Tibial artery (tissue), 4 donors: ENCODE measurements around the gene ST3GAL5.
A peak's percentile ranks its signal among the peaks of the same experiment; 100 is the strongest.

Experiments used
- DNase-seq, 2 donors: peaks; one replicate each; pipeline ENCODE4 v3.0.0-alpha.2; 2019
- H3K27ac ChIP-seq, 2 donors: fragments of 200-600 bp; sonication (generic) in 1 of 2; 1 replicate in 1 of 2; 2 replicates in 1 of 2; pipeline ENCODE4 v1.5.1; 2018 to 2019; ENCODE audit warnings: mild to moderate bottlenecking in 1 of 2
- H3K27me3 ChIP-seq, 2 donors: fragments of 200-600 bp; sonication (generic) in 1 of 2; one replicate each; pipeline versions ENCODE4 v1.5.1 to v1.6.0; 2016 to 2019
- H3K36me3 ChIP-seq, 3 donors: fragments of 200-600 bp; sonication (generic) in 2 of 3; one replicate each; pipeline ENCODE4 v1.5.1; 2016 to 2019; ENCODE audit warnings: mild to moderate bottlenecking in 2 of 3
- H3K4me1 ChIP-seq, 4 donors: fragments of 200-600 bp; sonication (generic) in 2 of 4; 1 replicate in 3 of 4; 2 replicates in 1 of 4; pipeline ENCODE4 v1.5.1; 2016 to 2019
- H3K4me3 ChIP-seq, 2 donors: fragments of 200-600 bp; sonication (generic) in 1 of 2; 1 replicate in 1 of 2; 2 replicates in 1 of 2; pipeline ENCODE4 v1.5.1; 2018 to 2019; ENCODE audit warnings: mild to moderate bottlenecking in 2 of 2
- H3K9me3 ChIP-seq, 3 donors: fragments of 200-600 bp; sonication (generic) in 1 of 3; one replicate each; pipeline ENCODE4 v1.5.1; 2016 to 2019
- intact Hi-C: fragments of 100-400 bp; cut with DNase I; formaldehyde crosslinking; loops from one replicate; pipeline ENCODE4 v1.15.0; 2023; ENCODE audit warnings: low total_unique reads
- TF ChIP-seq, protein P1 (sequence below), 2 experiments: fragments of 200-600 bp in 1 of 2; fragments of 450-650 bp in 1 of 2; IDR thresholded peaks; one replicate each; pipeline ENCODE4 v1.5.1; 2017 to 2019; ENCODE audit warnings: antibody characterized with exemption in 2 of 2, mild to moderate bottlenecking in 1 of 2, moderate library complexity in 1 of 2

Gene ST3GAL5

DNA sequence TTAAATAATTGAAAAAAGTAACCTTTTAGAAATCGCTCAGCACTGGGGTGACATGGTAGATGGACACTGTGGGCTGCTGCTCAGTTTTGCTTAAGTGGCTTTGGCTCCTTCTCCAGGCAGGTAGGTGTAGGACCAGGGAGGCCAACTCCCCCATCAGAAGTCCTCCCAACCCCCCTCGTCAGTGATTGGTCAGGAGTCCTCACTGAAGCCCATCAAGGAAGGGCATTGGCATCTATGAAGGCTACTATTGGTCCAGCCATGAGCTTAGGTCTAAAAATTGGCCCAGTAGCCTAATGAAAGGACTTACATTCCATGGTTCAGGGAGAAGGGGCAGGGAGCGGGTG is 34.7 kb downstream of the ST3GAL5 start:
- Histone ChIP-seq H3K27me3 (no peaks in the 10 kb centered on the region), H3K36me3 (peaks cover 0 to 23% (median 10%) of the 10 kb centered on the region in 3 donors), H3K9me3 (no peaks in the 10 kb centered on the region), H3K4me3 (no peak overlapping the region), H3K4me1 (no peaks in the 10 kb centered on the region), H3K27ac (no peak overlapping the region)
- TF ChIP-seq, protein P1, sequence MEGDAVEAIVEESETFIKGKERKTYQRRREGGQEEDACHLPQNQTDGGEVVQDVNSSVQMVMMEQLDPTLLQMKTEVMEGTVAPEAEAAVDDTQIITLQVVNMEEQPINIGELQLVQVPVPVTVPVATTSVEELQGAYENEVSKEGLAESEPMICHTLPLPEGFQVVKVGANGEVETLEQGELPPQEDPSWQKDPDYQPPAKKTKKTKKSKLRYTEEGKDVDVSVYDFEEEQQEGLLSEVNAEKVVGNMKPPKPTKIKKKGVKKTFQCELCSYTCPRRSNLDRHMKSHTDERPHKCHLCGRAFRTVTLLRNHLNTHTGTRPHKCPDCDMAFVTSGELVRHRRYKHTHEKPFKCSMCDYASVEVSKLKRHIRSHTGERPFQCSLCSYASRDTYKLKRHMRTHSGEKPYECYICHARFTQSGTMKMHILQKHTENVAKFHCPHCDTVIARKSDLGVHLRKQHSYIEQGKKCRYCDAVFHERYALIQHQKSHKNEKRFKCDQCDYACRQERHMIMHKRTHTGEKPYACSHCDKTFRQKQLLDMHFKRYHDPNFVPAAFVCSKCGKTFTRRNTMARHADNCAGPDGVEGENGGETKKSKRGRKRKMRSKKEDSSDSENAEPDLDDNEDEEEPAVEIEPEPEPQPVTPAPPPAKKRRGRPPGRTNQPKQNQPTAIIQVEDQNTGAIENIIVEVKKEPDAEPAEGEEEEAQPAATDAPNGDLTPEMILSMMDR (IDR thresholded peaks at IDR 0.05): no peak
- no peak for DNase-seq
- intact Hi-C loops: no loop called here

DNA sequence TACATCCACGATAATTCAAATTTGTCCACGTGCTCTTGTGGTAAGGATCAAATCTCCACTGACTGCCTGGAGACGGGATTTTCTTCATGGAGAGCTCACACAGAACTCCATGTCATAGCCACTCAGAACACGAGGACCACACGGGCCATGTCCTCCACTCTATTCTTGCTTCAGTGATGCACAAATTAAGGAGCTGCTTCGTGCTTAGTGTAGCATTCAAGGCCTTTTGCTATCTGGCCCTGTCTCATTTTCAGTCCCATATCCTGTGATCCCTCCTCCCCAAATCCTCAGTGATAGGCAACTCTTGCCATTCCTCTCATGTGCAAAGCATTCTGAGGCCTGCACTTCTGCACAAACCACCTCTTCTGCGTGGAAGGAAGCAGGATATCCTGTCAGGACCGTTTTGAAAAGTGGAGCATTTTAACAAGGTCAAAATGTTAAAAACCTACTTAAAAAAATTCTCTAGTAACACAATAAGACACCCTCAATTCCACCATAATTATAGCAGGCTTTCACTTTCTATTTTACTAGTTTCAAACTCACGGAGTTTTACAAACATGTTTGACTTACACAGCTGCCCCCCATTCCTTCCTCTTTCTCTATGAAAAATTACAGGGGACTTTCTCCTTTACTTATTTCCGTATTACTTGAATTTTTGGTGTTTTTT is 35.2 kb downstream of the ST3GAL5 start:
- no peaks in the 10 kb centered on the region for H3K4me1 ChIP-seq
- H3K27me3 ChIP-seq: no peaks in the 10 kb centered on the region
- no peak for DNase-seq
- H3K9me3 ChIP-seq: no peaks in the 10 kb centered on the region
- H3K4me3 ChIP-seq: no peak overlapping the region
- H3K36me3 ChIP-seq: peaks cover 0 to 23% (median 10%) of the 10 kb centered on the region in 3 donors
- TF ChIP-seq, protein P1 (IDR thresholded peaks at IDR 0.05): no peak
- H3K27ac ChIP-seq: no peak overlapping the region
- intact Hi-C loops: no loop called here

DNA sequence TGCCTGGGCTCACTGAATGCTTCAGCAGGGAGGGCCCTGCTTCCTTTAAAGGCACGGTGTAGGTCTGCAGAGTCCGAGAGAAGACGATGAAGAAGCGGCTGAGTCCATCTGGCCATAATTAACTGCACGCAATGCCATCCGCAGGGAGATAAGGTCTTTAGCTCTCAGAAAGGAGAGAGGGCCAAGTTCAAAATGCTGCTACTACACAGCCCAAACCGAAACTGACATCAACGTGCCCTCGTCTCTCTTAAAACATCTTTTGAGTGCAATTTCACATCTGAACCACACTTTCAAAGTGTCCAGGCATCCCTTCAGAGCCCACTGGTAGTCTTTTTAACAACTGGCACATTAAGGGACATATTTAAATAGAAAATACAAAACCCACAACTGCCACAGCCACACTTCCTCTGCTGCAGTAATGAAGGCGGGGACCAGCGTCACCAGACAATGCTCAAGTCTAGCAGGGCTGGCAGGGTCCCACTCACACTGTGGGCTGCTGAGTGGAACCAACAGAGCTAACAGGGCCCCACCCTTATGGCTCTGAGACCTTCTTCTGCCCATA is 35.8 kb downstream of the ST3GAL5 start:
- Histone ChIP-seq H3K4me1 (no peaks in the 10 kb centered on the region), H3K27me3 (no peaks in the 10 kb centered on the region), H3K36me3 (peaks cover 0 to 22% (median 10%) of the 10 kb centered on the region in 3 donors), H3K4me3 (no peak overlapping the region), H3K9me3 (no peaks in the 10 kb centered on the region), H3K27ac (no peak overlapping the region)
- DNase-seq: peak in 1 of 2 donors; percentile 44
- intact Hi-C loops: no loop called here
- TF ChIP-seq, protein P1 (IDR thresholded peaks at IDR 0.05): no peak

DNA sequence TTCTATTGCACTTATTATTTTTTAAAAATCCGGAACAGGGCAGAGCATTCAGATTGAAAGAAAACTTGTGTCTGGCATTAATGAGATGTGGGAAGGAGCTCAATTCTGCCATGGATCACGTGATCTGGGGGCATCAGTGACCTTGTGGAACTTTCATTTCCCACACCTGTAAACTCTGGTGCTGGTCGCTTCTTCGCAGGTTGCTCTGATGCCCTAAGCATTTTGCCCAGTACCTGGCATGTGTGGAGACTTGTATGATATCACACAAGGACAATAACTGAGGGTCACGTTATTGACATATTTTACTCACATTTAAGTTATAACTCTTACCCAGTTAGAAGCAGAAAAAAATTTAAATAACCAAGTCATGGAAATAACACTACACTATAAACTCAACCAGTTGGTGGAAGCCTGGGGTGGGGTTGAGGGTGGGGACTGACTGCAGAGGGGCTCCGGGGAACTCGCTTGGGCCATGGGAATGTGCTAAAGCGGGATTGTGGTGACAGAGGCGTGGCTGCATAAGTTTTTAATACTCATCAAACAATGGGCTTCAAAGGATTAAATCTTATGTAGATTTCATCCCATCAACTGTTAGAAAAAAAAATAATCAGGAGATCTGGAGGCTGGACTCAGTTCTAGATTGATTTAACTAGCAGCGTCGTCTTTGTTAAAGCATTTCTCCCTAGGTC is 36.5 kb downstream of the ST3GAL5 start:
- Histone ChIP-seq H3K4me3 (no peak overlapping the region), H3K9me3 (no peaks in the 10 kb centered on the region), H3K4me1 (no peaks in the 10 kb centered on the region), H3K36me3 (peaks cover 0 to 20% (median 13%) of the 10 kb centered on the region in 3 donors), H3K27me3 (no peaks in the 10 kb centered on the region), H3K27ac (no peak overlapping the region)
- no peak for DNase-seq
- TF ChIP-seq, protein P1 (IDR thresholded peaks at IDR 0.05): no peak
- intact Hi-C loops: no loop called here

DNA sequence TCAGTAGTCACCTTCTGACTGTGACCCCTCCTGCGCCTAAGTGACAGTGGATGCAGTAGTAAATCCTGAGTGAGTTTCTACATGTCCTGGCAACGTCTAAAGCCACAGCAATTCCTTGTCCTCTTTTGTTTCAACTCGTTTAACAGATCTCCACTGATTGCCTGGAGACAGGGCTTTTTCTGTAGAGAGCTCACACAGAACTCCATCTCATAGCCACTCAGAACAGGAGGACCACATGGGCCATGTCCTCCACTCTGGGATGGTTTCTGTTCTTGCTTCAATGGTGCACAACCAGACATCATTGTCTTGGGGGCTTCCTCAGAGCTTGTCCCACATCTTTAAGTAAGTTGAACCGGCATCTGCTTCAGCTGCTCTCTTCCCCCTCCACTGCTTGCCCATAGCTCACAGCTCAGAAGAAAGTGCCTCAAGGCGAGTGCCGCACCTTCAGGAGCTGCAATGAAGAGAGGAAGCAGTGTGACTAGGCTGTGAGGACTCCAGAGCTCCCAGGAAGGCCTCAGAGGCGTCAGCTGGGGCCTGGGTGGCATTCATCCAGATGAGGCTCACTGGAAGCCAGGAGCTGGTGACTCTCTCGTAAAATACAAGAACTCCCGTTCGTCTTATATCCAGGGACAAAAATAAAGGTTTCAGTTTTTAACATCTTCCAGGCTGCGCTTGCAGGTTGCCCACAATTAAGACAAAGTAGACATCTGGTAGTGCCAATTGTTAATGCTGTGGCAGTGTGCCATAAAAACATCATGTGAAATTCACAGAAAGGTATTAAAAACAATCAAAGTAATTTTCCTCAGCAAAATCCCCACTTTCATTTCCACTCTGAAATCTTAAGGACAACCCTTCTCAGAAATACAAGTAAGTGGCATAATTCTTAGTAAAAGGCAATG is 37.3 kb downstream of the ST3GAL5 start:
- intact Hi-C loops: no loop called here
- Histone ChIP-seq H3K27ac (no peak overlapping the region), H3K4me3 (no peak overlapping the region), H3K36me3 (peaks cover 0 to 20% (median 19%) of the 10 kb centered on the region in 3 donors), H3K9me3 (no peaks in the 10 kb centered on the region), H3K27me3 (no peaks in the 10 kb centered on the region), H3K4me1 (no peaks in the 10 kb centered on the region)
- TF ChIP-seq, protein P1 (IDR thresholded peaks at IDR 0.05): no peak
- DNase-seq: no peak
